HuH-7.5 (cell line): Measurements from ENCODE around the gene LRBA.

Experiments
- DNase-seq: peaks from one replicate; pipeline ENCODE4 v3.0.0; 2011; ENCODE audit warnings: low spot score

Gene LRBA

GRCh38 chr4:150240011-150240410, 775.1 kb downstream of the LRBA start:
- no peak for DNase-seq

DNA sequence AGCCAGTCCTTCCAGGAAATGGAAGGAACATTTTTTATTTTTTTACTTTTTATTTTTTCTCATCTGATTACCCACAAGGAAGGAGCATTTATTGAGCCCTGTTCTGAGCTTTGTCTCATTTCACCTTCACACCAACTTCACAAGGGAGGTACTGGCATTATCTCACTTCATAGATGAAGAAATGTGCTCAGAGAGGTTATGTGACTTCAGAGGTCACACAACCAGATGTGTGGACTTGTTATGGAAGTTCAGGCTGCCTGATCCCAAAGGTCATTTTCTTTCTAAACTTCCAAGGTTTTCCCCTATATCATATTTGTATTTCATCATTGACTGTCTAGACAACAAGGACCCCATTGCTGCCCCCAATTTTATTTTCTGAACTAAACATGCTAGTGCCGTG, 776.5 kb downstream of the LRBA start:
- DNase-seq, result no peak

DNA sequence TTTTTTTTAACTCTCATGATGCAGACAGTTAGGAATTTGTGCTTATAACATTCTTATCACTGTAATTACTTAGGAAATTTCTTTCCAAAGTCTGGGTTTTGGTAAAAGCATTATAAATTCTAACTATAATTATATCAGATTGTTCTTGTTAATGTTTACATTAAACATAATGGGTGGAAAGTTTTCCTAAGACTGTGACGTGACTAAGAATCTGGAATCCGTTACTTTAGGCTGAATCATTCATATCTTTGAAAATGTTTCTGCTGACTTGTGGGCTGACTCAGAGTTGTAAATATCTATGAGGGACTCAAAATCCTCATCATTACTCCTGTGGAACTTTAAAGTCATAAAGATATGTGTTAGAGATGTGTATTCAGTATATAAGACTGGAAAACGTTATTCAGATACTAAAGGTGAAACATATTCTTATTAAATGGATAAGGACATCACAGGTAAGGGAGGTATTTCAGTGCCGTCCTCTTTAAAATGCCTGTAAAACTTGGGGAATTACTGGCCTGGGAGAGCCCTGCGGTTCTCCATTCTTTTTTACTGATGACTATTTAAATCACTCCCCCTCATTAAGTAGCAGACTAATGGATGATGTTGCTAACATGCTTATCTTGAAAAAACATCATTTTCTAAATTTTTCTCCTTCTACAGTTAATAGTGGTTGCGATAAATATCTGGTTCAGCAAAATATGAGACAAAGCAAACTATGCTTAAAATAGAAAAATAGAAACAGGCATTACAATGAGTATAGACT, 777.8 kb downstream of the LRBA start:
- no peak for DNase-seq

- no peak for DNase-seq
Observed at GRCh38 chr4:150236626-150237025, 778.5 kb downstream of the LRBA start.

DNA sequence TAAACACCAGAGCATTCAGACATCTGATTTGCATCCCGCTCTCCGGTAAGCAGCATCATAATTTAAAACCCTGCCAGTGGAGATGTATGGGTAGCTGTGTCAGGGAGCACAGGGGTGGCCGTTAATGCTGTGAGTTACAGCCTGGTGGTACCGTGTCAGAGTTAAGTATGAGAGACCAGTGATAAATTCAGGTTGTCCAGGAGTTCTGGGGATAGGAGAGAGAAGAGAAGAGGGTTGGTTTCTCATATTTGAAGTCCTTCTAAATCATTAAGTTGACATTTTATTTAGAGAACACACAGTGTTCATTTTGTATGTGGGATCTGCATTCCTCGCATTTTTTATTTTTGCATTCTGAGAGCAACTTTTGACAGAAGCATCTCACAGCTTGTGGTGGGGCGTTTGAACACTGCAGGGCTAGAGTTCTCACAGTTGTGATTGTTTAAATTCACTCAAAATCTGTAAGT, 779.2 kb downstream of the LRBA start:
- no peak for DNase-seq

DNA sequence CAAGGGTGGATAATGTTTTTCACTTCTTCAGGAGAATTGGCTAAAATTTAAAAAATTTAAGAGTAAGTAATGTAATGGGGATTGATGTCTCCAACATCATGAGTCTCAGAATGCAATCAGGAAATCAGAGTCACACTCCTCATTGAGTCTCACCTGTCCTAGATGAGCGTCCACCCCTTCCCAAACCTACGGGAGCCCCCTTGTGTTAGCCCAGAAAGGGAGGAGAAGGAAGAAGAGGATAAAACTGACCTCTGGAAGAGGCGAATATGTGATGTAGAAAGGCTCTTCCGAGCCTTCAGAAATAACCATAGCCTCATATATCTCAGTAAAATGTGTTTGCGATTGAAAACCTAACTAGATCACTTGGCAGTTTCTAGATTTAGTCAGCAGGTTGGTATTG, 779.8 kb downstream of the LRBA start:
- no peak for DNase-seq

GRCh38 chr4:150234246-150234645, 780.8 kb downstream of the LRBA start:
- no peak for DNase-seq

GRCh38 chr4:150232029-150232428, 783.1 kb downstream of the LRBA start:
- DNase-seq, result no peak

GRCh38 chr4:150231107-150231770, 783.8 kb downstream of the LRBA start:
- DNase-seq, result no peak

DNA sequence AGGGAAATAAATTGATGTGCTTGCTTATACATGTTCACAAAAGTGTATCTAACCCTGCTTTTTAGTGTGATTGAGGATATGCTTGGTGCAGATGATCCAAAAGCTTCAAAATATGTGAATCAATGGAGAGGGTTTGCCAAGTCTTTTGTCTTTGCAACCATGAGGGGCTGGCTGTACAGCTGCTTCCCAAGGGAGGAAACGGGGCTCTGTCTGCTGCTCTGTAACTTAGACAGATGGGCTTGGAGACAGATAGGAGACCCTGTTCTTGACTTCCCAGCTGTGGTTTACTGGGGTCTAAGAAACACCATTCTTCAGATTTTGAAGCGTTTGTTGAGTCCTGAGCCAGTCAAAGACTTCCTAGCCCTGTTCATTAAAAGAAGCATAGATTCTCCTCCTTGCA, 784.5 kb downstream of the LRBA start:
- no peak for DNase-seq

DNA sequence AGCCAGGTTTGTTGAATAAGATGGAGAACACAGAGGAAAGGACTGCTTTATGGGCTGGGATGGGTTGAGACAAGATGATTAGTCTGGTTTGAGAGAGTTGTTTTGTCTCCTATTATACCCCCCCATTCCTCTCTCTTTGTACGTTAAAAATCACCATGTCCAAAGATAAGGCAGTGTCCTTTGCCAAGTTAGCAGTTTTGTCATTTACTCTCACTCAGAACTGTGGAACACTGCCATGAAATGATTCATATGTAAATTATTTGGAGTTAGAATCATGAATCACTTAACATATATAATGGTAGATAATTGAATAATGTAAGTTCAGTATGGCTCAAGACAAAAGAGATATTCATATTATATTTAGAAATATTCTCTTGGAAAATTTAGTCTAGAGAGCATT, 785.6 kb downstream of the LRBA start:
- DNase-seq, result no peak

GRCh38 chr4:150224896-150225591, 790.0 kb downstream of the LRBA start:
- no peak for DNase-seq

DNA sequence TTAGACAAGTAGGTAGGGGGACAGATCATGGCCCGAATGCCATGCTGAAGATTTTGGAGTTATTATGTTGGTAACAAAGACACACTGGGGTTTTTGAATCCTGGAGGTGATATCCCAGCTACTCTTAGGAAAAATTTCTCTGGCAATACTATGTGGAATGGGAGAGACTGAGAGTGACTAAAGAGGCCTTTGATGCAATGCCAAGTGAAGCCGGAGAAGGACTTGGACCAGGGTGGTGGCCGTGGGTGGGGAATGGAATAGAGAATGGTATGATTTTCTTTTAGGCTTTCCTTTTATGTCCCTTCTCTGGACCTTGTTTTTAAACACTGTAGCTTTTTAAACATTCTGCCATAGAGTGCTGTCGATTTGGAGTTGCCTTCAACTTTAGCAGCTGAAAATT, 795.2 kb downstream of the LRBA start:
- no peak for DNase-seq

DNA sequence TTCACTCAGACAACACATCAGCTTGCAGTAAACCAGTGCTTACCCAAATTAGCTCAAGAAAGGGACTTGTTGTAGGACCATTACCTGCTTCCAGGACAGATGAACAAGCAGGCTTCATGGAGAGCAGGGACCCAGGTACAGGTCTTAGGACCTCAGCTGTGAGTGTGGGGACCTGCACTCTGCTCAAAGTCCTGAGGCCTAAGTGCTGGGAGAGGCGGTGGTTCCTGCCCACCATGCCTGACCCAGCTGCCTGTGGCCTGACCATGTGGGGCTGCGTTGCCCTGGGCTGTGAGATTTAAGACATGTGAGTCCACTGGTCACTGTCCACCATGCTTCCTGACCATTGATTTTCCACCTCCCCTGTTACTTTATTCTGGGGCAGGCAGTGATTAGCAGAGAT, 796.6 kb downstream of the LRBA start:
- DNase-seq, result no peak

DNA sequence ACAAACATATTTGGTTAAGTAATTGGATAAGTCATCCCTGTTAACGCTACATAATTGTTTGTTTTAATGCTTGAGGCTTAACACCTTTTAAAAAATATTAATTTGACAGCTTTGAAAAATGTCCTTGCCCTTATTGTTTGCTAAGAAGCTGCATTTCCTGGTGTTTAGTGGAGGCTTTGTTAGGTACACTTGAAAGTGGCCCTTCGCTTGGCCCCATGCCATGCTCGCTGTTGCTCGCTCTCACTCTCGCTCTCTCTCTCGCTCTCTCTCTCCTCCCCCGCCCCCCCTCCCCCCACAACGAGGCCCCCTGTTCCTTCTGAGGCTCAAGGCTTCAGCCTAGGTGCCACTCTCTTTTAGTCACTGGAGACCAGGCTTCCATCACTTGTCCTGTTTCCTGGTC, 797.3 kb downstream of the LRBA start:
- DNase-seq, result no peak

GRCh38 chr4:150217192-150217591, 797.9 kb downstream of the LRBA start:
- DNase-seq, result no peak

DNA sequence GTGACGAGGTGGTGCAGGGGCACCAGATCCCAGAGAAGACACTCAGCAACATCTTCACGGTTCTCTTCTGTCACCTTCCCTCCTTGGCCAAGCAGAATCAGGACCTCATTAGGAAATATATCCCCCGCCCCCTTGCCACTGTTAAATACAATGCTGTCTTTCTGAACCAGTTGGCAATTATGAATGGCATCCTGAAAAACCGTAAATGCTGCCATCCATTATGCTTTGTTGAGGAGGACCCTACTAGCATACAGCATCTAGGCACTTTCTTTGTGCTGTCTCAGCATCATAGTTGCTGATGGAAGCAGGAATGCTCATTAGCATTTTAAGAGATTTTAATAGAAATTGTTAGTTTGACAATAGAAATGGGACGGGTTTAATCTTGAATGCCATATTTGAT, 798.4 kb downstream of the LRBA start:
- DNase-seq, result no peak

GRCh38 chr4:150215601-150216000, 799.5 kb downstream of the LRBA start:
- DNase-seq, result no peak
